ENCODE results near the gene KRTAP3-3.
"Not testable (repeated sequence)": the region's sequence is repeated elsewhere in the genome, so short reads cannot be mapped to it uniquely, and the experiment has no call there.

KRTAP3-3 gene

GRCh38 chr17:41003926-41004325 is 10.0 kb upstream of the KRTAP3-3 start:
- TF ChIP-seq CTCF (IDR thresholded peaks at IDR 0.05; ENCODE audit: low read depth, low read length): no peak
- H3K4me3 ChIP-seq (ENCODE audit: low read depth, low read length): no peak overlapping the region

GRCh38 chr17:41002814-41003213 is 8.8 kb upstream of the KRTAP3-3 start:
- no peak overlapping the region for H3K4me3 ChIP-seq (ENCODE audit: low read depth, low read length)
- no peak for TF ChIP-seq CTCF (IDR thresholded peaks at IDR 0.05; ENCODE audit: low read depth, low read length)

GRCh38 chr17:41001795-41002194 is 7.8 kb upstream of the KRTAP3-3 start:
- no peak for TF ChIP-seq CTCF (IDR thresholded peaks at IDR 0.05; ENCODE audit: low read depth, low read length)
- no peak overlapping the region for H3K4me3 ChIP-seq (ENCODE audit: low read depth, low read length)

- H3K4me3 ChIP-seq (ENCODE audit: low read depth, low read length): not testable (repeated sequence)
These were observed 5.6 kb upstream of the KRTAP3-3 start, which contains the start of gene KRTAP3-2 for GRCh38 chr17:40999563-40999962. KRTAP3-2 (minus strand) TSS chr17:40999906; CDS start chr17:40999853, 53 bp downstream.

GRCh38 chr17:40997361-40997760 is 3.4 kb upstream of the KRTAP3-3 start:
- TF ChIP-seq CTCF (IDR thresholded peaks at IDR 0.05; ENCODE audit: low read depth, low read length): no peak
- H3K4me3 ChIP-seq (ENCODE audit: low read depth, low read length): no peak overlapping the region

GRCh38 chr17:40996829-40997228 is 2.9 kb upstream of the KRTAP3-3 start:
- H3K4me3 ChIP-seq (ENCODE audit: low read depth, low read length): no peak overlapping the region
- TF ChIP-seq CTCF (IDR thresholded peaks at IDR 0.05; ENCODE audit: low read depth, low read length): no peak

- no peak for TF ChIP-seq CTCF (IDR thresholded peaks at IDR 0.05; ENCODE audit: low read depth, low read length)
- H3K4me3 ChIP-seq (ENCODE audit: low read depth, low read length): no peak overlapping the region
These were observed 1.2 kb upstream of the KRTAP3-3 start for GRCh38 chr17:40995116-40995515.

- H3K4me3 ChIP-seq (ENCODE audit: low read depth, low read length): no peak overlapping the region
- TF ChIP-seq CTCF (IDR thresholded peaks at IDR 0.05; ENCODE audit: low read depth, low read length): no peak
These were observed 880 bp downstream of the KRTAP3-3 start for GRCh38 chr17:40993084-40993483.

Measured in WI38 (cell line).